HG02981 (cell line): ENCODE measurements around the gene ARL6.
A peak's percentile ranks its signal among the peaks of the same experiment; 100 is the strongest.
"Not testable (repeated sequence)": the region's sequence is repeated elsewhere in the genome, so short reads cannot be mapped to it uniquely, and the experiment has no call there.

Experiments used
- ATAC-seq: cut with Tn5 transposase; IDR thresholded peaks from one replicate; pipeline ENCODE4 v1.9.1; 2021; ENCODE audit warnings: mild to moderate bottlenecking, moderate library complexity; ENCODE audit not compliant: unreplicated experiment

ARL6 gene

GRCh38 chr3:97821287-97821773, 56.8 kb downstream of the ARL6 start:
- ATAC-seq = peak; percentile 39

- peak; percentile 99 for ATAC-seq
Observed at GRCh38 chr3:97821774-97822358, 57.3 kb downstream of the ARL6 start, which contains the start of gene CRYBG3. TSS of gene CRYBG3 (plus strand) at chr3:97822011. CDS start at chr3:97822207, 196 bp downstream.

- ATAC-seq = peak; percentile 17
Observed at GRCh38 chr3:97822359-97822775, 57.8 kb downstream of the ARL6 start.

- ATAC-seq = no peak
Observed at GRCh38 chr3:97823046-97824004, 58.8 kb downstream of the ARL6 start.

GRCh38 chr3:97825101-97825500, 60.5 kb downstream of the ARL6 start:
- no peak for ATAC-seq

- ATAC-seq = no peak
Observed at GRCh38 chr3:97827741-97828471, 63.3 kb downstream of the ARL6 start.

- ATAC-seq = no peak
Observed at GRCh38 chr3:97829198-97829597, 64.6 kb downstream of the ARL6 start.

- no peak for ATAC-seq
Observed at GRCh38 chr3:97830638-97831037, 66.1 kb downstream of the ARL6 start.

- ATAC-seq = no peak
Observed at GRCh38 chr3:97831140-97831539, 66.6 kb downstream of the ARL6 start.

- not testable (repeated sequence) for ATAC-seq
Observed at GRCh38 chr3:97833184-97833583, 68.6 kb downstream of the ARL6 start.

- ATAC-seq = no peak
Observed at GRCh38 chr3:97835761-97836160, 71.2 kb downstream of the ARL6 start.

- no peak for ATAC-seq
Observed at GRCh38 chr3:97838393-97838792, 73.8 kb downstream of the ARL6 start.

- no peak for ATAC-seq
Observed at GRCh38 chr3:97839944-97840343, 75.4 kb downstream of the ARL6 start.

GRCh38 chr3:97841304-97841703, 76.7 kb downstream of the ARL6 start:
- no peak for ATAC-seq

- no peak for ATAC-seq
Observed at GRCh38 chr3:97841956-97842355, 77.4 kb downstream of the ARL6 start.

GRCh38 chr3:97848779-97849178, 84.2 kb downstream of the ARL6 start:
- no peak for ATAC-seq
